HL-60/S4 treated with phorbol 12-myristate 13-acetate at 8.2 ng/mL for 4 days and 3 days (cell line): ENCODE data around the gene BRIX1.
"Not testable (repeated sequence)": the region's sequence is repeated elsewhere in the genome, so short reads cannot be mapped to it uniquely, and the experiment has no call there.

Experiments used
- in situ Hi-C: fragments of 300-500 bp; cut with MboI; formaldehyde crosslinking; loops from 2 replicates; pipeline ENCODE4 v1.15.0; 2022; ENCODE audit warnings: low sequenced_read_pairs

The BRIX1 gene

DNA sequence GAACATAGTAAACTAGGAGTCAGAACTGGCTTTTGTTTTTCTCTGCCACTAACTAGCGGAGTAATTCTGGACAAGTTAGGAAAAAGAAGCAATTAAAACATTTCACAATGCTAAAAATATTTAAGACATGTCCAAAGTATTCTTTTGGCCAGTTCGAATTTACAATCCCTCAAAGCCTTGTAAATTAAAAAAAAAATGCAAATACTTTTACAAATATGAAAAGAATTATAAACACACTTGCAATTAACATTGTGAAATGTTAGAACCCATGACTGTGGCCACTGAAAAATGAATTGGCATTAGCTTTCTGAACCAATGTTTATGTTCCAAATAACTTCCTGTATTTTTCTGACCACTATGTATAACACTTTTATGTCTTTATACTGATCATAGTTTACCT lies 2.4 kb upstream of the BRIX1 start:
- in situ Hi-C loops: no loop called here

DNA sequence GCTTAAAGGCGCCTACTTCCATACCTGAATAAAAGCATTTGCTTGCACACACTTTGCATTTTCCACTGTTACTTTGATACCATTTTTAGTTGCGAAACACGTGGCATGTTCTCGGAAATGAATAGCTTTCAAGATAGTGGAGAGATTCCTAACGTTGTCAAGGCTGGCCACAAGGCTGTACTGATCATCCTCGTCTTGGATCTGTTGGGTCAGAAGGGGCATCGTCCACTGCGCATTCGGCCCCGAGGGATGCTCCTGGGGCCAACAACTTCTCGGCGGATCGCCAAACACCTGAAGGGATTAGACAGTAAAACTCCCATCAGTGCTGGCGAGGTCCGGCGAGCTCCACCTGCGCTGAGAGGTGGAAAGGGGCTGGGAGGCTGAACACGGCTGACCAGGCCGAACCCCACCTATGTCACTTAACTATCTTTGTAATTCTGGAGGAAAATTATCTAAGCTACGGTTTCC lies 806 bp upstream of the BRIX1 start:
- in situ Hi-C loops: no loop called here

DNA sequence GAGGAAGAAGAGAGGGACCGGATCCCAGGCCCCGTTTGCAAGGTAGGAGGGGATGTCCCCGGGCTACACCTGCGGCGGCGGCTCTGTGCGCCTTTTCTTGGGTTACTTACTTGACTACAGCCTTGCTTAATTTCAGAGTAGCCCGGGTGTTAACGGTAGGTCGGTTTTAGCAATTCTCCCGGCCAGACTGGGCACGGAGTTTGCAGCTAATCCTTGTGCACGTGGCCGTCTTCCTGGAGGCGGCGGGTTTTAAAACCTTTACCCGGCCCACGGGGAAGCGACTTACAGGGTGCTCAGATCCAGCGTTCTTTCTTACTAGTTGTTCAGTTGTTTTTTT lies 313 bp downstream of the BRIX1 start:
- in situ Hi-C loops: no loop called here

DNA sequence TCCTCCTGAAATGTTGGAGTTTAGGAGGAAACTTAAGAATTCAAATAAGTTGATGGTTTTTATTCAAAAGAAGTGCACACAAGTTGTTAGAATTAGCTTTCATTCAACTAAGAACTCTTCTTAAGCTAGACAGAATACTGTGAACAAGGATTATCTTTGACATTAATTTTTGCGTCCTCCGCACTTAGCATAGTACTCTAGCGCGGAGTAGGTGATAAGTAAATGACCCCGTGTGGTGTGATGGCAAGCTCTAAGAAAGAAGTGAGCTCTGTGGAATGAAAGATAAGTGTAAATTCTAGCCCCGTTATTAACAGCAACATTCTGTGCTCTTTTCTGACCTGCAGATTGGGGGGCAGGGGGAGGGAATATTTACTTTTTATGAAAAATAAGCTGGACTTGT lies 1.0 kb downstream of the BRIX1 start:
- in situ Hi-C loops: no loop called here

DNA sequence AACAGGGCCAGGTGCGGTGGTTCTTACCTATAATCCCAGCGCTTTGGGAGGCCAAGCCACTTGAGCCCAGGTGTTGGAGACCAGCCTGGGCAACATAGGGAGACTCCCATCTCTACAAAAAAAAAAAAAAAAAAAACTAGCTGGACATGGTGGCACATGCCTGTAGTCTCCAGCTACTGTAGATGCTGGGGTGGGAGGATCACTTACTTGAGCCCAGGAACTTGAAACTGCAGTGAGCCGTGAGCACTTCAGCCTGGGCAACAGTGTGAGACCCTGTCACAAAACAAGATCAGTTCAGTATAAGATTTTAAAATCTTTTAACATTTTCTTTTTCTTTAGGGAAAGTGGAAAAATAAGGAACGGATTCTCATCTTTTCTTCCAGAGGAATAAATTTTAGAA lies 2.5 kb downstream of the BRIX1 start:
- in situ Hi-C loops: no loop called here

DNA sequence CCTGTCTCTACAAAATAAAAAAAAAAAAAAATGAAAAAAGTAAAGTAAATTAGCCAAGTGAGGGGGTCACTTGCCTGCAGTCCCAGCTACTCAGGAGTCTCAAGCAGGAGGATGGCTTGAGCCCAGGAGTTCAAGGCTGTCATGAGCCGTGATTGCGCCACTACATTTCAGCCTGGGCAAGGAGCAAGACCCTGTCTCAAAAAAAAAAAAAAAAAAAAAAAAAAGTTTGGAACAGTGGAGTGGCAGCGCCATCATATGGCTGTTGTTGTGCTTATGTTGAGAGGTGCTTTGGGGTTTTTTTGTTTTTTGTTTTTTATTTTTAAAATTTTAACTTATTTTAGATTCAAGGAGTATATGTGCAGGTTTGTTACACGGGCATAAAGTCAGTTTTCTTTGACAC lies 3.6 kb downstream of the BRIX1 start:
- in situ Hi-C loops: no loop called here

DNA sequence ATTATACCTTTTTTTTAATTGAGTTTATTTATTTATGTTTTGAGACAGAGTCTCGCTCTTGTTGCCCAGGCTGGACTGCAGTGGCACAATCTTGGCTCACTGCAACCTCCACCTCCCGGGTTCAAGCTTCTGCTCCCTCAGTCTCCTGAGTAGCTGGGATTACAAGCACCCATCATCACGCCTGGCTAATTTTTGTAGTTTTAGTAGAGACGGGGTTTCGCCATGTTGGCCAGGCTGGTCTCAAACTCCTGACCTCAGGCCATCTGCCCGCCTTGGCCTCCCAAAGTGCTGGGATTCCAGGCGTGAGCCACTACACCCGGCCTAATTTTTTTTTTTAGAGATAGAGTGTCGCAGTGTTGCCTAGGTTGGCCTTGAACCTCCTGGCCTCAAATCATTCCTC lies 7.7 kb downstream of the BRIX1 start:
- in situ Hi-C loops: not testable (repeated sequence)

DNA sequence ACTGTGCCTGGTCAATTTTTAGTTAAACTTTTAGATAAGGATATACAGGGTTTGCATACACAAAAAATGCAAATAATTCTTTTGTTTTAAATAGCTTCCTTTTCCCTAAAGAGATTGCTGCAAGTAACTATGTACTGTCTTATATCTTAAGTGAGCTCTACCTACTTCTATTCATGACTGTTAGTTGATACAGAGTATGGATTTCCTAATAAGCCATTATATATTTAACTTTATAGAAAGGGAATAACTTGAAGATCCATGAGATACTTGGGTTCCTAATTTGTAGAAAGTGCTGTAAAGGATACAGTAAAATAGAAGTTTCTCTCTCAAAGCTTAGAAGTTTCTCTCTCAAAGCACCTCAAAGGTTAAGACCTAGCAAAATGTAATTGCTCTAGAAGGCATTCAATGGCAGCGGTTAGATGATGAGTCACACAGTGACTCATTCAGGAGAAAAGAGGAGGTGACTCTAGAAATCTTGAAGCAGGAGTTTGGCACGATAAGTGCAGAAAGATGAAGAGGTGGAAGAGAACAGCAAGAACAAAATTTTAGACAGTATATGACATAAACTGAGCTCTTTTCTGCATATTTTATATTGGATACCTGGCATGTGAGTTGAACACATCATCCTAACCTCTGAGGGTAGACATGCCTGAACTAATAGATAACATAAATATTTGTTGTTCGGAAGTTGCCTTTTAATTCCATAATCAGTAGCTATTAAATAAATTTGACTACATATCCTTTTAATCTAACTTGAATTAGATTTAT lies 8.4 kb downstream of the BRIX1 start:
- in situ Hi-C loops: no loop called here

DNA sequence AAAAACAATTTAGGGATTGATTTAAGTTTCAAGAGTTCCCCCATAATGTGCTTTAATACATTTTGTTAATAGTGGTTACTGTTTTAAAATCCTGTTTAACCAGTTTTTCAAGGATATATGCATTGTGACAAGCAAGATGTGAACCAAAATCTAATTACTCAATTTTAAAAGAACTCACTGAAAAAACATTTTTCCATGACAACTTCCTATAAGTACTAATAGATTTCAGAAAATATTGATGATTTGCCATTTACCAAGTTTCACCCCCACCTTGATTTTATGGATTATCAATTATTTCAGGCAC lies 8.9 kb downstream of the BRIX1 start:
- in situ Hi-C loops: no loop called here

DNA sequence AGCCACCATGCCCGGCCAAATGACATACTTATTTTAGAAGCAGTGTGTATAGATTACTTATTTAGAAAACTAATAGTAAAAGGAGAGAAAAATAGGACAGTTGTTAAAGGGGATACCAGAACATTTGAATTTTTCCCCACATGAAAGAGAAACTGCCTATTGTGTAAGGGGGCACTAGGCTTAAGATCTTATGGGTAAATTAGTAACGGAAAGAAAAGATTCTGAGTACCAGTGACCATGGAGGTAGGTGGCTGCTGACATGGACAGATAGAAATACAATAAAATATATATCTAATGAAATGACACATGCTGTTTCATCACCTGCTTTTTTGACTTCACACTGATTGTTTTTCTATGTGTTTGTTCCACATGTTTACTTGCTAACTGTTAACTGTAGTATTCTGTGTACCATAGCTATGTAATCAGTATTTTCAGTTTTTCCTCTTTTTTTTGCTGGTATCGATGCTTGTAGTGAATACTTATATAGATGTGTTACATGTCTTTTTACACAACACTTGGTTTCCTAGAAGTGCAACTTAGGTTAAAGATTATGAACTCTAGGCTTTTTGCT lies 10.9 kb downstream of the BRIX1 start:
- in situ Hi-C loops: no loop called here

DNA sequence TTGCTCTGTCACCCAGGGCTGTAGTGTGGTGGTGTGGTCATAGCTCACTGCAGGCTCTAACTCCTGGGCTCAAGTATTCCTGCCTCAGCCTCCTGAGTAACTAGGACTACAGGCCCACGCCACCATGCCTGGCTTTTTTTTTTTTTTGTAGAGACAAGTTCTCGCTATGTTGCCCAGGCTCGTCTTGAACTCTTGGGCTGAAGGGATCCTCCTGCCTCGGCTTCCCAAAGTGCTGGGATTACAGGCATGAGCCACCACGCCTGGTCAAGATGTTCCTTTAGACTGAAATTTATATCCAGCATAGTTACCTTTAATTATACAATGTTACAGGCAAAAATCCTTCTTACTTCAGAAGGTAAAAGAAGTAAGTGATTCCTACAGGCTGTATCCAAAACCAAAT lies 12.3 kb downstream of the BRIX1 start:
- in situ Hi-C loops: no loop called here

DNA sequence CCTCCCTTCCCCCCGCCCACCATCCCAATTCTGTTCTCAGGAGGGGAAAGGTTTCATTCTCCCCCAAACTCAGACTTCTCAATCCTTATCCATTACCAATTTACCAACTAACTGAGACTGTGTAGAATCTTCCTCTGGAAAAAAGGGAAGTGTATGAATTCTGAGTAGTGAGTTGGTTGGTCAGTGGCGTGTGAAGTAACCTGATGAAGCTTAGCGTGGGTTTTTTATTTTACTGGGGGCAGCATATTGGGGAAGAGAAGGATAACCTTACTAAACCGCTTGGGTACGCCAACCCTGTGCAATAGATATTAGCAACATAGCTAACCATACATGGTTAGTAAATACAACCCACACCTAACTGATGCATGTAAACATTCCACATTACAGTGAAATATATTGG lies 12.8 kb downstream of the BRIX1 start:
- in situ Hi-C loops: no loop called here

DNA sequence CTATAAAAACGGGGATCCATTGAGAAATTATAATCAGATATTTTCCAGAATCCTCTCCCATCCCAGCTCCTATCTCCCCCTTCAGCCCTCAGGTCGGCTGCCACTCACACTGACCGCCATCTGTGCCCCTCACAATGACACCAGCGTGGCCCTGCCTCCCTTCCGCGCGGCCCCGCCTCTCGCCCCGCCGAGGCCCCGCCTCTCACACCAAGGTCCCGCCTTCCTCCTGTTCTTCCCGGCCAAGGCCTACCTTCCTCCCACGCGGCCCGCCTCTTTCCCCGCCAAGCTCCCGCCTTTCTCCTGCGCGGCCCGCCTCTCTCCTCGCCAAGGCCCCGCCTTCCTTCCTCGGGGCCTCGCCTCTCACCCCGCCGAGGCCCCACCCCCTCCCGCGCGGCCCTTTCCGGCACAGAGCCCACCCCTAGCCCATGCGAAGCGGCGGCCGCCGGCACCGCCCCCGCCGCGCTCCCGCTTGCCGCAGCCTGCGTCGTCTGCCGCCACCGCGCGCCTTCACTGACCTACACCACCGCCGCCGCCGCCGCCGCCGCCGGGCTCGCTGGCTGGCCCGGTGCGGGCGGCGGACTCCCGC lies 13.7 kb downstream of the BRIX1 start, which contains the start of gene DNAJC21:
TSS of gene DNAJC21 (plus strand) at position 426 of the 586 bp plus-strand sequence. CDS start 261 bp downstream, outside the sequence.
- in situ Hi-C loops: no loop called here

DNA sequence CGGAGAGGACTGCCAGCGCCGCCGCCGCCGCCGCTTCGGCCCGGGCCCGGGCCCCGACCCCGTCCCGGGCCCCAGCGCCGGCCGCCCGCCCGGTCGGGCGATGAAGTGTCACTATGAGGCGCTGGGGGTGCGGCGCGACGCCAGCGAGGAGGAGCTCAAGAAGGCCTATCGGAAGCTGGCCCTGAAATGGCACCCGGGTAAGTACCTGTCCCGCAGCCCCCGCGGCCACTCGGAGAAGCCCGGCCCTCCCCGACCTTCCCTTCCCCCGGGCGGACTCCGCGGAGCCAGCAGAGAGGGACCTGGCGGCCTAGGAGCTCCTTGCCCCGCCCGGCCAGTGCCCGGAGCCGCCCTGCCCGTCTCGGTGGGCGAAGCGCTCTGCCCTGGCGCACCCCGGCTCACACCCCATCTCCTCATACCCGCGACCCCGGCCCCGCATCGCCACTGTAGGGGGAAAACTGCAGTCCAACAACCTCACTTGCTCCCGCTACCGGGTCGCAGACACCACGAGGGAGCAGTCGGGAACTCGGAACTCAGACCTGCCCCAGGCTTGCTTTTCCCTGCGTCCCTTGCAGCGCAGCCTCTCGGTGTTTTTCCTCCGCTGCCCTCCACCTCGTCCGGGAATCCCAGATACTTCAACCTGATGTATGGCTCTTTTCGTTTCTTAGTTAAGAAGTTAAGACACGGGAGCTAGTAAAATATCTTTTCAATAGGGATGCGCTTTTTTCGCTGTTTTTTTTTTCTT lies 14.4 kb downstream of the BRIX1 start:
- in situ Hi-C loops: no loop called here

DNA sequence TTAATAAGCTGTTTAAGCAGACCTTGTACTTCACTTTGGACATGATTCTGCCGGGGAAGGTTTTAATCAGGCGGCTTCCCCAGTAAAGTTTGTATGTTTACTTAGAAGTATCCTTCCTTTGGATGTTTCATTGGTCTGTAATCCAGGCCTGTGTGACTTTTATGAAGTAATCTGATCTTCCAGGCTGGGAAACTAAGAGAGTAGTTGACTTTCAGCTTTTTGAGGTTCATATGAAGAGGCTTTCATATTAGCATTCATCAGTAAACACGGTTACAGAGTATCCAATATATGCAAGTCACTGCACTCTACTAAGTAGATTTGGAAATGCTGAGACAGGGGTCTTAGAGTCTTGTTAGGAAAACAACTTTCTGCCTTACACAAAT lies 14.9 kb downstream of the BRIX1 start:
- in situ Hi-C loops: no loop called here

DNA sequence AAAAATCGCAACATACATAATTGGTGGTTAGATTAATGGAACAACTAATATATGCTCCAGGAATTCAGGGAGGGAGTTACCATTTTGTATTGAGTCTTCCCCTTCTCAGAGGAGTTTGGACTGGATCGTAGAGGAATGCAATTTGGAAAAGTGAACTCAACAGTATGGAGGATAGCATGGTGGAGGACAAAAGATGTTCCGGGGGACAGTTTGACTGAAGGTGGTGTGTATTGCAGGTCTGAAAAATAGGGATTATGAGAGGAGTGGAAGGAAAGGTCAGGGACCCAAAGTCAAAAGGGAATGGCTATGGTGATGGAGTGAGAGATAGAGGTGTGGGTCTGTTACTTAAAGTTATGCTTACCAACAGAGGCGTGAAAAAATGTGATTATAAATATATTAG lies 15.4 kb downstream of the BRIX1 start:
- in situ Hi-C loops: no loop called here

DNA sequence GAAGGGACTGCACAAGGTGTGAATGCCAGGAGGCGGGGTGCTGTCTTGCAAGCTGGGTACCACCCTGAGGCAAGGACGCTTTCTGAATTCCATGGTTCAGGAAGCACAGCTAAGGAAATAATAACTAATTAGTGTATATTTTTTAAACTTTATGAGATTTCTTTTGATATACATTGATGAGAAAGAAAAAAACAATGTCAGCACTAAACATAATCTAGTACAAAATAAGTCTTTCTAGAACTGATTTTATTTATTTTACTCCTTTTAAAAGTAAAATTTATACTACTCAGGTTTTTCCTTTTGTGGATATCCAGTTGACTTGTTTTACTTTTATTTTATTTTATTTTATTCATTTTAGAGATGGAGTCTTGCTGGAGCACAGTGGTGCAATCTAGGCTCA lies 17.4 kb downstream of the BRIX1 start:
- in situ Hi-C loops: no loop called here

DNA sequence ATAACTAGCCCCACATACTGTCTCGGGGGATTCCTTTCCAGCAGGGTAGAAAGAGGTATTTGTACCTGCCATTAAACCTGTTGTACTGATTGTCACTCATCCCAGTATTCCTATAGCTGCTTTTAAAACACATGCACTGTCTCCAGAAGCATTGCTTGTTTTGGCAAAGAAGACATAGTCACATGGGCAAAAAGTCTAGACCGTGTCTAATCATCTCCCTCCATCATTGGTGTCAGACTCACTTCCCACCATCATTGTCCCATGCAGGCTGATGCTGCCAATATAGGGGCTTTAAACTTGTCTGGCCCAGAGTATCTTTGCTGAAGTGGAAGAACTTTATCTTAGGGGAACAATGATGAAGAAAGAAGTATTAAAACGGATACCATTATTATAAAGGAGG lies 26.4 kb downstream of the BRIX1 start:
- in situ Hi-C loops: no loop called here

DNA sequence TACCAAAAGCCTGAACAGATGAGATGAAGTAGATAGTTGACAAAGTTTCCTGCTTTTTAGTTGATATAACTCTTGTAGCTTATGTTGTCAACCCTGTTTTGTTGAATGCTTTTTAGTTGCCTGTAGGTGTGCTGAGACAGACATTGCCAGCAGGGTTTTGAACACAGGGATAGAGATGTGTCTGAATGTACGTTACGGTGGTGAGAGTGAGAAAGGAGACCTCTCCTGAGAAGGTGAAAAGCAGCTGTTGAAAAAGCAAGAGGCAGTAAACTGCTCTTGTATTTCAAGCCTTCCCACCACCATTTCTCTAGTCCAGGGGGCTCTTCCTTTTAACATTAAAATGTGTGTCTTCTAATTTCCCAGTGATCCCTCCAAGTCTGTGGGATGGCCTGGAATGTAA lies 28.5 kb downstream of the BRIX1 start:
- in situ Hi-C loops: no loop called here

DNA sequence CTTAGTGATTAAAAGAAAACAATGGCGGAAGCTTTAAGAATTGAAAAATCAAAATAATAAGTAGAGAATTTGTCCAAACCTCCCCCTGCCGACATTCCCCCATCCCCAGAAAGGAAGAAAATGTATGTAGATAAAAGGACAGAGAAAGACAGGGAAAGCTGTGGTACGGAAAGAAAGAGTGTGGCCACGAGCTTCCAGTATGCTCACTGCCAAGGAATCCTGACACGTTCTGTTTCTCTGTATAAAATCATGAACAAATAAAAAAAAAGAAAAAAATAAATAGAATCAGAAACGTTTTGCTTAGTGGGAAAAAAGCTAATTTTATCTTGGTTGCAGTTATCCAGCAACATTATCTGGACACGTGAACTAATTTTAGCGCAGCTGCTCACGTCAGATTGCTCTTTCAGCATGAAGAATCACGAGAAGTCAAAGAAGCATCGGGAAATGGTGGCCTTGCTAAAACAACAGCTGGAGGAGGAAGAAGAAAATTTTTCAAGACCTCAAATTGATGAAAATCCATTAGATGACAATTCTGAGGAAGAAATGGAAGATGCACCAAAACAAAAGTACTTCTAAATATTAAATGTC lies 29.0 kb downstream of the BRIX1 start:
- in situ Hi-C loops: no loop called here

DNA sequence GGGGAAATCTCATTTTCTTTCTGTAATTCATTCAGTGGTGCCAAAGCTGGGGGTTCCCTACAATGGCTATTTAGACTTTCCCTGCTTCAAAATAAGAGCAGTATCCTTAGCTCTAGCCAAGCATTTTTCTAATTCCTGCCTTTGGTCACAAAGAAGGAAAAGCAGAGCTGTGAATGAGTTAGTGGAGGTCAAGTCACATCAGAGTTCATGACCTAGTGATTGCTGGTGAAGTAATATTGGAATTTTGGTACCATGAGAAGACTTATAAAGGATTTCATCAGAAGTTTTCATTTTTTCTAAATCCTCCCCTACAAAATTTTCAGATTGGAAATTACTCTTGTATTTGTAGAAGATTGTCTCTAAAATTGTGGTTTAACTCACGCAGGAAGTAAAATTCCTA lies 41.8 kb downstream of the BRIX1 start:
- in situ Hi-C loops: no loop called here
